NCI-H524 treated with DMSO at 0.1 percent for 48 hours (cell line): ENCODE results near the gene CXCL14.
"Not testable (repeated sequence)": the region's sequence is repeated elsewhere in the genome, so short reads cannot be mapped to it uniquely, and the experiment has no call there.

Source experiments
- DNase-seq: peaks from one replicate; lab custom pipeline; 2025; lab: John Stamatoyannopoulos, UW

Gene CXCL14

DNA sequence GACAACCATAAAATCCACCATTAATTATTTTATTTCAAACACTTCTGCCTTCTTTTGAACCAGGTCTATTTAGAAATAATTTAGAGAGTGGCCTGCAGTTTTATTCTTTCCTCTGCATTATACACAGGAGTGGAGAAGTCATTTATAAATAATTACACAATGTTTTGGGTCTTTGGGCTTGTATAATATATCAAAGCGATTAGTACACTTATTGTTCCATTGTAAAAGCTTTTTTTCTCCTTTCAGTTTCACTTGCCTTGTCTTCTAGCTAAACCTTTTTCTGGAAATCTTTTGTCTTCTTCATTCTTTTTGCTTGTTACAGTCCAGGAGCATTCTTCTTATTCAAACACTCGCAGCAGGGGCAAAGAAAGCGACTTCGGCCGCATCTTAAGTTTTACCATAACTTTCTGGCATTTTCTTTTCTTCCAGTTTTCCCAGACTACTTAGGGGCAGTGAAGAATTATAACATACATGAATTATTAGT, 35.7 kb downstream of the CXCL14 start:
- DNase-seq: no peak

DNA sequence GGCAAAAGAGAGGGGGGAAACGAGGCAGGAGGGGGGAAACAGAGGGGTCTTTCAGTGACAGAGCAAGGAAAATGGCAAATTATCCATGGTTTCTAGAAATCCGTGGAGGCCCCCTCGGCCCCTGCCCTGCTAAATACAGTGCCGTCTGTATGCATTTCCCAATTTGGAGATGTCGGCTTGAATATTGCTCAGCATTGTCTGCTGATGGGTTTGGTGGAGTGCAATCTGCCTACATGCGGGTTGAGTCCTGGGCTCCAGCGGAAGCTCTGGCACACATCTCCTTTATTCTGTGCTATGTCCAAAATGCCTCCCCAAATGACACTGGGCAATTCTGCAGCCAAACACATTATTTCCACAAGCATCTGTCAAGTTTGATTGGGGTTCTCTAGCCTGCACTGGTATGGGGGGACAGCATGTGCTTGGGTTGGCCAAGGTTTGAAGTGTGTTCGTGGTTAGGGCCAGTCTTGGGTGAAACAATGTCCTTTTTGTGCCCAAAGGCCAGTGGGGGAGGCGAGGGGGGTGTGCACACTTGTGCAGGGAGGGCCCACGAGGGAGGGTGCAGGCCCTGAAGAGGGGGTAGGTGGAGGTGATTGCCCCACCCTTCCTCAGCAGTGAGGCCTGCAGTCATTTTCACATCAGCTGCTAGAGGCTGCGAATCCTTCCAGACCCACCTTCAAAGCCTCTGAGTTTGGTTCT, 36.8 kb downstream of the CXCL14 start:
- no peak for DNase-seq

DNA sequence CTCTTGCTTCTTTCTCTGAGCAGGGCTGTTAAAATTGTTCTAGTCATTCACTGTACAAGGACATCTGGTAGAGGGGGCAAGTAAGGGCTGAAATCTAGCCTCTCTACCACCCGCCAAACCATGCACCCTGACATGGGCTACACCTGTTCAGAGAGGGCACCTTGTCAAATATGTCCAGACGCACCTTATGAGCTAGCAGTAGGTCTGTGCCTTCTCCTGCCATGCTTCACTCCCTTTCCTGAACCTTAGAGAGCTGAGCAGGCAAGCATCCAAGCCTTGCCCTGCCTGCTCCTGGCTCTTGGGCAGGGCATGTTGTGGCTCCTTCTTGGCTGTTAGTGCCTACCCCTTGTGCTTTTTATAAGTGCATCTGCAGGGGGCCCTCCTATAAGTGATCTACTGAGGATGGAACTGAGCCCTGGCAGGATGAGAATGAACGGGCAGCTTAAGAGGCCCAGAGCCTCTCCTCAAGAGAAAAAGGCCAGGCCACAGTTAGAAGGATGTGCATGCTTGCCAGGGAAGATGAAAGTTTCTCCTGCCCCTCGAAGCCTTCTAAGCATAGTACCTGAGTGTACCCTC, 39.3 kb downstream of the CXCL14 start:
- no peak for DNase-seq

DNA sequence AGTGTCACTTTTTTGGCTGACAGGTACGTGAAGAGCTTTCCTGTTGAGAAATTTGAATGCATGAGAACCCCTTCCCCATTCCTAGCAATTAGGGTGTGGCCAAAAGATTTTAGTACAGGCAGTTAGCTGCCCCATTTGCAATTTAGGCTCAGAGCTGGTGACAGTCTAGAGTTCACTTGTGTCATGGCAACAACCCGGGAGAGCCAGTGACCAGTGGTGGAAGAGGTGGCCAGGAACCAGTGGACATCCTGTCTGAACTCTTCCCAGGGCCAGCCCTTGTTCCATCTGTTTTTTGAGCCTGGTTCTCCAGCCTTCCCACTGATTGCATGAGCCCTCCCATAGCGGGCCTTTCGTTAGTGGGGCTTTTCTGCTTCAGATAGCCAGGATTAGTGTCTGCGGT, 40.5 kb downstream of the CXCL14 start:
- DNase-seq: no peak

DNA sequence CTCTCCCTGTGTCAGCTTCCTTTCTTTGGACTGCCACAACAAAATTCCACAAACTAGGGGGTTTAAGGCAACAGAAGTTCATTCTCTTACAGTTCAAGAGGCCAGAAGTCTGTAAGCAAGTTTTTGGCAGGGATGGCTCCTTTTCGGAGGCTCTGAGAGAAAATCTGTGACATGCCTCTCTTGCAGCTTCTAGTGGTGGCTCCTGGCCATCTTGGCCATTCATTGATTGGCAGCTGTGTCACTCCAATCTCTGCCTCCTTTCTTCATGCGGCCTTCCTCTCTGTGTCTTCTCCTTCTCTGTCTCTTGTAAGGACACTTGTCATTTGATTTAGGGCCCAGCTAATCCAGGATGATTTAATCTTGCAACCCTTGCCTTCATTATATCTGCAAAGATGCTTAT, 41.0 kb downstream of the CXCL14 start:
- no peak for DNase-seq

DNA sequence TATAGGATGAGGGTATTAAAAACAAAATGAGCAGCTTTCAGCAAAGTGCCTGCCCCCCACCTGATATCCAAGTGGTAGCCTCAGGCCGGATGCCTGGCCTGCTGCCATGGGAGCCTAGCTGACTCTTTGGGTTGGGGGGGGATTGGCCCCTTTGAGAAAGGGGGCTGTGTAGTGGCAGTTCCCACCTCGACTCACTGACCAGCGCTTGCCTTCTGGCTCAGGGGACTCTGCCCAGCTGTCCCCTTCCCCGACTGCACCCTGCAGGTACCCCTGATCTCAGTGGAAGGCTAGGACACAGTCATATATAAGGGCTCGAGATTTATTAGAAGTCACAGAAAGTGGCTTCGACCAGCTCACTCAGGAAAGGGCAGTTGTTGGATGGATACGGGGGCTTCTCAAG, 41.5 kb downstream of the CXCL14 start:
- DNase-seq: no peak

DNA sequence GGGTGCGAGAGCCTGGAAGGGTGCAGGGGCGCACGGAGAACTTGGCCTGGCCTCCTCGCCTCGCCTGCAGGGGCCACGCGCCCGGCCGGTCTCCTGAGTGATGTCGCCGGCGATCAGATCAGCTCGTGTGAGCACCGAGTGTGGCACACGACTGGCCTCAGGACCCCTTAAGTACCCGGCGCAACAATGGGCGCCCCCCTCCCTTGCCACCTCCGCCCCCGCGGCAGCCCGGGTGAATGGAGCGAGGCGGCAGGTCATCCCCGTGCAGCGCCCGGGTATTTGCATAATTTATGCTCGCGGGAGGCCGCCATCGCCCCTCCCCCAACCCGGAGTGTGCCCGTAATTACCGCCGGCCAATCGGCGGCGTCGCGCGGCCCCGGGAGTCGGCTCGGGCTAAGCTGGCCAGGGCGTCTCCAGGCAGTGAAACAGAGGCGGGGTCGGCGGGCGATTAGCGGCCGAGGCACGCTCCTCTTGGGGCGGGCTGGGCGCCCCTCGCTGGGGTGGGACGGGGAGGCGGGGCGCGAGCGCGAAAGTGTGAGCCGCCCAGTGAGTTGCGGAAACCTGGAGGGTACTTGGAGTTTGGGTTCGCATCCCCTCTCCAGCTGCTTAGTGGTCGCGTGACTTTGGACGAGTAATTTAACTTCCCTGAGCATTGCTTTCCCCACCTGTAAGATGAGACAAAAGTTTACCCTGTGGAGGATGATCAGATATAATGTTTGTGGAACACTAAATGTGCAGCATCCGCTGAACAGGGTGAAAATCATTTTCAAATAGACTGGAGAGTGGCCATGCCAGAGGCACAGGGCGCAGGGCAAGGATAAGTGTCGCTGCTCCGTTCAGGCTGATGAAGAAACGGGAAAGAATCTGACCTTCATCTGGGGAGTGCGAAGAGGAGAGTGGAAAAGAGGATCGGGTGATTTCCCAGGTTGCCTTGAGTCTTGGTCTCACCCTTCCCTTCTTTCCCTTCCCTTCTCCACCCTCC, 42.7 kb downstream of the CXCL14 start, which contains the start of gene NEUROG1:
NEUROG1 (minus strand) TSS at position 145 of the 982 bp plus-strand sequence. CDS start 274 bp downstream, outside the sequence.
- DNase-seq: peak; percentile 32

DNA sequence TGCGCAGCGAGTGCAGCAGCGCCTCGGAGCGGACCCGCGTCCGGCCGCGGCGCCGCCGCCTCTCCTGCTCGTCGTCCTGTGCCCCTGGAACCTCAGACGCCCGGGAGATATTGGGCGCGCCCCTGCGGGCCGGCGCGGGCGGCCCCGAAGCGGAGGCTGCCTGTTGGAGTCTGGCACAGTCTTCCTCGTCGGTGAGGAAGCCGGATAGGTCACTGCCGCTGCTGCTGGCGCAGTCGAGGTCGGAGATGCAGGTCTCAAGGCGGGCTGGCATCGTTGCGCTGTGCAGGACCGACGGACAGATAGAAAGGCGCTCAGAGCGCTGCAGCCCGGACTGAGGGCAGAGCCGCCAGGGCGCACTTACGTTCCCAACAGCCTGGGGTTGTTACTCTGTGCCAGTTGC, 43.4 kb downstream of the CXCL14 start:
- no peak for DNase-seq

DNA sequence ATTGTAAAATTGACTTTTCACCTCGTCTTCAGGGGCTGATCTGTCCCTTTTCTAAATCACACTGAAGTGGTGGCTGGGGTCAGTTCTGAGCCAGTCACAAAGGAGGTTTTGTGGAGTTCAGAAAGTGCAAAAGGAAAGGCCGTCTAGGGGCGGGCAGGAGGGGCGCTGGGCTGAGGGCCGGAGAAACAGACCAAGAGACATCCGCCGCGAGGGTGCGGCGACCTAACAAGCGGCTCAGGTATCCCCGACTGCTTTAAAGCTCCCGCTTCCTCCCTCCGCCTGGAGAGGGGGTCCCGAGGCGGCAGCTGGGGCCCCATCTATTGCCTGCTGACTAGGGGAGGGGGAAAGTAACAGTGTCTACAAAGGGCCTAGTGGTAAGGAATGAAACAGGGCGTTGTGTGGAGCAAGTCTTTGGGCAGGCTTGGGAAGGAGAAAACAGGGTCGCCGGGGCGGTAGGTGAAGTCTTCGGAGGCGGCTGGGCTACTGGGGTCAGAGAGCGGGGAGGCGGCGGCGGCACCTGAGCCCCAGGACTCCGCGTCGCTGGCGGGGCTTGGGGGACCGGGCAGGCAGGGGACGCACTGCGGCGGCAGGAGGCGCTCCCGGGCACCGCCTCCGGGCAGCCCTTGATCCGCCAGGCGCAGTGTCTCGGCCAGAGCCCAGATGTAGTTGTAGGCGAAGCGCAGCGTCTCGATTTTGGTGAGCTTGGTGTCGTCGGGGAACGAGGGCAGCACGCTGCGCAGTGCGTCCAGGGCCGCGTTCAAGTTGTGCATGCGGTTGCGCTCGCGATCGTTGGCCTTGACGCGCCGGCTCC, 44.0 kb downstream of the CXCL14 start:
- no peak for DNase-seq

DNA sequence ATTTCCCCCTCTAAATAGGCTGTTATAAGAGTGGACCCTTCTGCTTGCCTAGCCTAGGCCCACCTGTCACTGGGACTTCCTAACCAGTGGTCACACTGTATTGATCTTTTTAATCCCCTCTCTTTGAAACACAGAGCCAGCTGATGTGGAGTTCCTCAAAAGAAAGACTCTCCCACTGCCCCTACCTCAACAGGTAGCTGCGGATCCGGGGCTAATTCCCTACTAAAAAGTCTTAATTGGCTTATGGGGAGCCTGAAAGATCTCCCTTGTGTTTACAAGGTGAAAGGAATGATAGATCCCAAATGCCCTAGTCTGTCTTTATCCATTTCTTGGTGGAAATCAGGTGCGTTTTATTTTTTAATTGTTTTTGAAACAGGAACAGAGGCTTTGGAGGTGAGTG, 45.0 kb downstream of the CXCL14 start:
- DNase-seq: peak; percentile 28

DNA sequence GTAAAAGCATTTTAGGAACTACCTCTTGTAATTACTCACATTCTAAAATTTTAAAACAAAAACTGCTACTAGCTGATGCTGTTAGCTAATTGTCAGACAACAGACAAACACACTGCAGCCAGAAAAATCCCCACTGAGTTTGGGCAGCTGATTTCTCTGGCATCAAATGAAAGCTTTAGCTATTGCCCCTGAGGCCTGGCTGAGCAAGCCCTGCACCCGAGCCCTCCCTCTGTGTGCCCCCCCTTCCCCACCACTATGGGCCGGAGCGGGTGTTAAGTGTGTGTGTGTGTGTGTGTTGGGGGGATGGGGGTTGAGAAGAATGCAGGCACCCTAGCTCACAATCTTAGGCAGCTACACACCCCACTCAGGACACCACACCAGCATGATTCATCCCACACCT, 45.5 kb downstream of the CXCL14 start:
- no peak for DNase-seq

DNA sequence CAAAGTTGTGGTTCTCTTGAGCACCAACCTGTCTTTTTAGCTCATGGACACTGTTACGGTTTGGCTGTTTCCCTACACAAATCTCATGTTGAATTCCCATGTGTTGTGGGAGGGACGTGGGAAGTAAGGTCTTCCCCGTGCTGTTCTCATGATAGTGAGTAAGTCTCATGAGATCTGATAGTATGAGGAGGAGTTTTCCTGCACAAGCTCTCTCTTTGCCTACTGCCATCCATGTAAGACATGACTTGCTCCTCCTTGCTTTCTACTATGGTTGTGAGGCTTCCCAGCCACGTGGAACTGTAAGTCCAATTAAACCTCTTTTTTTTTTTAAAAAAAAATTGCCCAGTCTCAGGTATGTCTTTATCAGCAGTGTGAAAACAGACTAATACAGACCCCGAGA, 49.2 kb downstream of the CXCL14 start:
- not testable (repeated sequence) for DNase-seq

DNA sequence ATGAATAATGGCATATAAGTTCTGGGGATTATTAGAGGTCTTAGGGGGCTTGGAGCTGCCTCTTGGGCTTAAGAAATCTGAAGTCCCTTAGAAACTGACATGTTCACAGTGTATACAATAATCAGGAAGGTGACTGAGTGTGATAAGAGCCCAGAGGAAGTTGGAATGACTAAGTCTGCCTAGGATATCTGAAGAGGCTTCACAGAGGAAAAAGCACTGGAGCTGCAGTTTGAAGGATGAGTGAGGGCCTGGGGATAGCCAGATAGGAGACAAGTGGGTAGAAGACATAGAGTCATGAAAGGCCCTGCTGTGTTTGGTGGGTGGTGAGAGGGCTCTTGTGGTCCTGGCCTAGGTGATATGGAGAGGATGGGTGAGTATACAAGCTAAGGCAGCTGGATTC, 51.9 kb downstream of the CXCL14 start:
- DNase-seq: no peak

DNA sequence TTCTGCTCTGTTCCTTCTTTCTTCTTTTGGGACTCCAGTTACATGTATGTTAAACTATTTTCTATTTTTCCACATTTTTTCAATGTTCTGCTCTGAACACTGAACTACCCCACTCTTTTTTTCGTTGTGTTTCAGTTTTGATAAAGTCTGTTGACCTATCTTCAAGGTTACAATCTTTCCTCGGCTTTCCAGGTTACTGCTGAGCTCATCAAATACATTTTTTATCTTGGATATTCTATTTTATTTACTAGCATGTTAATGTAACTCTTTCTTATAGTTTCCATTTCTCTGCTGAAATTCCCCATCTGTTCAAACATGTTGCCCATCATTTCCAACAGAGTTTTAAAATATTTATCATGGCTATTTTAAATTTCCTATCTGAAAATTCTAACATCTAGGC, 56.8 kb downstream of the CXCL14 start:
- no peak for DNase-seq
